AG09319 (cell line): ENCODE data around the gene NDST3.

Experiments used
- DNase-seq: peaks from one replicate; pipeline ENCODE4 v3.0.0-alpha.2; 2010; ENCODE audit warnings: low read depth; ENCODE audit errors: extremely low read depth
- CTCF ChIP-seq: IDR thresholded peaks from 2 replicates; pipeline ENCODE4 v1.5.1; 2011; ENCODE audit warnings: low read depth, mild to moderate bottlenecking, inconsistent platforms, low read length, moderate library complexity

The NDST3 gene

GRCh38 chr4:118034053-118034785 is at the start of gene NDST3:
TSS of gene NDST3 (plus strand) at chr4:118034486. CDS start at chr4:118053911, 19,425 bp downstream.
- no peak for DNase-seq
- TF ChIP-seq CTCF = peak; percentile 25

GRCh38 chr4:117986321-117986720 is 48.0 kb upstream of the NDST3 start:
- no peak for DNase-seq
- no peak for TF ChIP-seq CTCF

GRCh38 chr4:117987464-117987863 is 46.8 kb upstream of the NDST3 start:
- TF ChIP-seq CTCF = no peak
- DNase-seq = no peak

- DNase-seq = no peak
- no peak for TF ChIP-seq CTCF
These were observed 37.4 kb upstream of the NDST3 start for GRCh38 chr4:117996891-117997290.

GRCh38 chr4:118004088-118004487 is 30.2 kb upstream of the NDST3 start:
- DNase-seq = no peak
- no peak for TF ChIP-seq CTCF

- no peak for DNase-seq
- no peak for TF ChIP-seq CTCF
These were observed 28.4 kb upstream of the NDST3 start for GRCh38 chr4:118005883-118006282.

GRCh38 chr4:118012142-118012541 is 22.1 kb upstream of the NDST3 start:
- peak; percentile 1; the same call in 1 of the 2 replicates for TF ChIP-seq CTCF
- no peak for DNase-seq
